DOHH2 (cell line): ENCODE data around the gene PHGDH.

Experiments used
- H3F3A ChIP-seq: fragments of 200-600 bp; sonication (generic), shearing (Covaris generic); 2 replicates; pipeline ENCODE4 v1.6.0; 2016; ENCODE audit warnings: antibody characterized with exemption, mild to moderate bottlenecking; ENCODE audit not compliant: control insufficient read depth, insufficient read depth
- H3K27ac ChIP-seq: fragments of 200-600 bp; sonication (generic); 2 replicates; pipeline ENCODE4 v1.5.1; 2014; ENCODE audit warnings: low read depth, mild to moderate bottlenecking, low read length, moderate library complexity
- H3K27me3 ChIP-seq: fragments of 200-600 bp; sonication (generic); 2 replicates; pipeline ENCODE4 v1.6.1; 2014; ENCODE audit warnings: mild to moderate bottlenecking, low read length, mixed read lengths; ENCODE audit not compliant: control insufficient read depth
- H3K36me3 ChIP-seq: fragments of 200-600 bp; sonication (generic); 2 replicates; pipeline ENCODE4 v1.6.1; 2014; ENCODE audit warnings: mild to moderate bottlenecking, low read length, moderate library complexity, mixed read lengths; ENCODE audit not compliant: control insufficient read depth
- H3K4me1 ChIP-seq: fragments of 200-600 bp; sonication (generic); 2 replicates; pipeline ENCODE4 v1.6.1; 2014; ENCODE audit warnings: mild to moderate bottlenecking, low read length, mixed read lengths; ENCODE audit not compliant: control insufficient read depth
- H3K4me2 ChIP-seq: fragments of 200-600 bp; sonication (generic); 2 replicates; pipeline ENCODE4 v1.6.0; 2014; ENCODE audit warnings: mild to moderate bottlenecking, low read length, moderate library complexity
- H3K4me3 ChIP-seq: fragments of 200-600 bp; sonication (generic); 2 replicates; pipeline ENCODE4 v1.5.1; 2014; ENCODE audit warnings: mild to moderate bottlenecking, low read length, mixed read lengths
- H3K79me2 ChIP-seq: fragments of 200-600 bp; sonication (generic); 2 replicates; pipeline ENCODE4 v1.6.1; 2014; ENCODE audit warnings: mild to moderate bottlenecking, low read length, mixed read lengths; ENCODE audit not compliant: control insufficient read depth
- H3K9me2 ChIP-seq: fragments of 200-600 bp; sonication (generic); replicated peaks from 2 replicates; pipeline ENCODE4 v1.6.1; 2014; ENCODE audit warnings: mild to moderate bottlenecking, low read length, mixed read lengths; ENCODE audit not compliant: control insufficient read depth
- H3K9me3 ChIP-seq: fragments of 200-600 bp; sonication (generic); 2 replicates; pipeline ENCODE4 v1.6.1; 2014; ENCODE audit warnings: antibody characterized with exemption, low read length, mixed read lengths; ENCODE audit not compliant: control insufficient read depth, insufficient read depth
- H4K20me1 ChIP-seq: fragments of 200-600 bp; sonication (generic); 2 replicates; pipeline ENCODE4 v1.6.0; 2014; ENCODE audit warnings: low read depth, mild to moderate bottlenecking, antibody characterized with exemption, low read length, moderate library complexity; ENCODE audit not compliant: control insufficient read depth, insufficient read depth
- EZH2phosphoT487 ChIP-seq: fragments of 200-600 bp; sonication (generic); IDR thresholded peaks from 2 replicates; pipeline ENCODE4 v1.6.1; 2017; ENCODE audit warnings: borderline replicate concordance, mild to moderate bottlenecking, antibody characterized with exemption, low read length, moderate library complexity, mixed read lengths
- TF ChIP-seq, protein P1 (sequence below): fragments of 200-600 bp; sonication (generic); IDR thresholded peaks from one replicate; pipeline ENCODE4 v1.5.1; 2014; ENCODE audit warnings: antibody characterized with exemption, mild to moderate bottlenecking, low read depth, low read length; ENCODE audit not compliant: poor library complexity, severe bottlenecking

Gene PHGDH

DNA sequence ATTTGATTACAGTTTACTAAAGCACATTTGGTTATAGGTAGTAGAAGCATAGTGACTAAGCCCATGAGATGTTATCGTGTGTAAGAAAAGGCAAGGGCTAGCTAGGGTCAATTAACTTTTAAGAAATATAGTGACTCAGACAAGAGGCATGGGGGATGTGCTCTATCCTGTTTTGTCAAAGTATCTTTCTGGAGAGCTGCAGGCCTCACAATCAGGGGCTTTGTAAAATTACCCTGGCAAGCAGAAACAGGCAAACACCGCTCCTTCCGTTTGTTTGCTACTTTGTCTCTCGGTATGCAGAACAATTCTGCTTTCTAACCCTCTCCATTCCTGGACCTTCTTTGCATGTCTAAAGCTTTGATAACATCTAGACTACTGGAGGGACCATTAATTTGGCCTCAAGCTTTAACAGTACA is 37.6 kb upstream of the PHGDH start:
- H3K4me1 ChIP-seq, result no peaks in the 10 kb centered on the region
- H3K9me2 ChIP-seq, result no peaks in the 10 kb centered on the region
- H3K27ac ChIP-seq, result no peak overlapping the region
- no peaks in the 10 kb centered on the region for H3K79me2 ChIP-seq
- H3K27me3 ChIP-seq, result 0 out of 2 replicates have a peak, but pooled peaks cover 5% of the 10 kb centered on the region
- H3K4me3 ChIP-seq, result no peak overlapping the region
- H3F3A ChIP-seq, result no peaks in the 10 kb centered on the region
- no peaks in the 10 kb centered on the region for H3K36me3 ChIP-seq
- no peak overlapping the region for H3K4me2 ChIP-seq
- H3K9me3 ChIP-seq, result no peaks in the 10 kb centered on the region
- no peaks in the 10 kb centered on the region for H4K20me1 ChIP-seq
- no peak for TF ChIP-seq EZH2phosphoT487
- TF ChIP-seq, protein P1, sequence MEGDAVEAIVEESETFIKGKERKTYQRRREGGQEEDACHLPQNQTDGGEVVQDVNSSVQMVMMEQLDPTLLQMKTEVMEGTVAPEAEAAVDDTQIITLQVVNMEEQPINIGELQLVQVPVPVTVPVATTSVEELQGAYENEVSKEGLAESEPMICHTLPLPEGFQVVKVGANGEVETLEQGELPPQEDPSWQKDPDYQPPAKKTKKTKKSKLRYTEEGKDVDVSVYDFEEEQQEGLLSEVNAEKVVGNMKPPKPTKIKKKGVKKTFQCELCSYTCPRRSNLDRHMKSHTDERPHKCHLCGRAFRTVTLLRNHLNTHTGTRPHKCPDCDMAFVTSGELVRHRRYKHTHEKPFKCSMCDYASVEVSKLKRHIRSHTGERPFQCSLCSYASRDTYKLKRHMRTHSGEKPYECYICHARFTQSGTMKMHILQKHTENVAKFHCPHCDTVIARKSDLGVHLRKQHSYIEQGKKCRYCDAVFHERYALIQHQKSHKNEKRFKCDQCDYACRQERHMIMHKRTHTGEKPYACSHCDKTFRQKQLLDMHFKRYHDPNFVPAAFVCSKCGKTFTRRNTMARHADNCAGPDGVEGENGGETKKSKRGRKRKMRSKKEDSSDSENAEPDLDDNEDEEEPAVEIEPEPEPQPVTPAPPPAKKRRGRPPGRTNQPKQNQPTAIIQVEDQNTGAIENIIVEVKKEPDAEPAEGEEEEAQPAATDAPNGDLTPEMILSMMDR, result no peak

- Histone ChIP-seq H3K79me2 (no peaks in the 10 kb centered on the region), H3K36me3 (no peaks in the 10 kb centered on the region), H3K27me3 (0 out of 2 replicates have a peak, but pooled peaks cover 8% of the 10 kb centered on the region), H3K4me1 (no peaks in the 10 kb centered on the region), H4K20me1 (no peaks in the 10 kb centered on the region), H3K27ac (no peak overlapping the region), H3K4me2 (peak overlapping the region; percentile 17), H3K4me3 (no peak overlapping the region), H3K9me2 (no peaks in the 10 kb centered on the region), H3K9me3 (no peaks in the 10 kb centered on the region), H3F3A (no peaks in the 10 kb centered on the region)
- no peak for TF ChIP-seq EZH2phosphoT487
- TF ChIP-seq, protein P1, result peak; percentile 68
Observed at GRCh38 chr1:119674835-119675289, 36.9 kb upstream of the PHGDH start.

- 0 out of 2 replicates have a peak, but pooled peaks cover 8% of the 10 kb centered on the region for H3K27me3 ChIP-seq
- peak overlapping the region; percentile 17 for H3K4me2 ChIP-seq
- H3K36me3 ChIP-seq, result no peaks in the 10 kb centered on the region
- no peaks in the 10 kb centered on the region for H3K79me2 ChIP-seq
- no peaks in the 10 kb centered on the region for H4K20me1 ChIP-seq
- no peaks in the 10 kb centered on the region for H3K9me2 ChIP-seq
- H3K27ac ChIP-seq, result no peak overlapping the region
- no peaks in the 10 kb centered on the region for H3K4me1 ChIP-seq
- H3K9me3 ChIP-seq, result no peaks in the 10 kb centered on the region
- peak overlapping the region; percentile 10; the same call in 1 of the 2 replicates for H3K4me3 ChIP-seq
- H3F3A ChIP-seq, result no peaks in the 10 kb centered on the region
- no peak for TF ChIP-seq EZH2phosphoT487
- TF ChIP-seq, protein P1, result peak; percentile 76
Observed at GRCh38 chr1:119675349-119676345, 36.1 kb upstream of the PHGDH start.
